Subcutaneous adipose tissue (tissue), 4 donors: ENCODE results near the gene KDM5B. TPM values are rescaled to one million over a fixed set of nuclear protein-coding genes. Genes with fewer than 3 reads are reported as not detected.

ENCODE experiments used
- total RNA-seq, 4 donors: library from RNA; depleted of rRNA; stranded (reverse); fragments of >200 nt; gene quantifications; one replicate each; pipeline ENCODE4 v1.1.0, GENCODE V29; 2016
- TF ChIP-seq, protein P1 (sequence below): fragments of 450-650 bp; IDR thresholded peaks from one replicate; pipeline ENCODE4 v1.5.1; 2016; ENCODE audit warnings: low read depth, mild to moderate bottlenecking, control low read depth, antibody characterized with exemption, moderate library complexity

KDM5B gene
- total RNA-seq, 4 donors from 2014 or later = 37.8 to 62.2 (median 48.2) TPM

DNA sequence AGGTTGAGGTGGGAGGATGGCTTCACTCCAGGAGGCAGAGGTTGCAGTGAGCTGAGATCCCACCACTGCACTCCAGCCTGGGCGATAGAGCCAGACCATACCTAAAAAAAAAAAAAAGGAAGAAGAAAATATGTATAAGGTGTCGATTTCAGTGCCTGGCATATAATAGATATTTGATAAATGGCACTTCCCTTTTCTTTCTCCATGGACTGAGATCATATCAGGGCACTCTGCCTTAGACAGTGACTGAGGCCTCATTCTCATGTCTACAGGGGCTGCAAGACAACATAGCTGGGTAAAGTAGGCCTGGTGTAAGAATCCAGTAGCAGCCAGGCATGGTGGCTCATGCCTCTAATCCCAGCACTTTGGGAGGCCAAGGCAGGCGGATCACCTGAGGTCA, 23.7 kb upstream of the KDM5B start:
- TF ChIP-seq, protein P1, sequence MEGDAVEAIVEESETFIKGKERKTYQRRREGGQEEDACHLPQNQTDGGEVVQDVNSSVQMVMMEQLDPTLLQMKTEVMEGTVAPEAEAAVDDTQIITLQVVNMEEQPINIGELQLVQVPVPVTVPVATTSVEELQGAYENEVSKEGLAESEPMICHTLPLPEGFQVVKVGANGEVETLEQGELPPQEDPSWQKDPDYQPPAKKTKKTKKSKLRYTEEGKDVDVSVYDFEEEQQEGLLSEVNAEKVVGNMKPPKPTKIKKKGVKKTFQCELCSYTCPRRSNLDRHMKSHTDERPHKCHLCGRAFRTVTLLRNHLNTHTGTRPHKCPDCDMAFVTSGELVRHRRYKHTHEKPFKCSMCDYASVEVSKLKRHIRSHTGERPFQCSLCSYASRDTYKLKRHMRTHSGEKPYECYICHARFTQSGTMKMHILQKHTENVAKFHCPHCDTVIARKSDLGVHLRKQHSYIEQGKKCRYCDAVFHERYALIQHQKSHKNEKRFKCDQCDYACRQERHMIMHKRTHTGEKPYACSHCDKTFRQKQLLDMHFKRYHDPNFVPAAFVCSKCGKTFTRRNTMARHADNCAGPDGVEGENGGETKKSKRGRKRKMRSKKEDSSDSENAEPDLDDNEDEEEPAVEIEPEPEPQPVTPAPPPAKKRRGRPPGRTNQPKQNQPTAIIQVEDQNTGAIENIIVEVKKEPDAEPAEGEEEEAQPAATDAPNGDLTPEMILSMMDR = no peak

DNA sequence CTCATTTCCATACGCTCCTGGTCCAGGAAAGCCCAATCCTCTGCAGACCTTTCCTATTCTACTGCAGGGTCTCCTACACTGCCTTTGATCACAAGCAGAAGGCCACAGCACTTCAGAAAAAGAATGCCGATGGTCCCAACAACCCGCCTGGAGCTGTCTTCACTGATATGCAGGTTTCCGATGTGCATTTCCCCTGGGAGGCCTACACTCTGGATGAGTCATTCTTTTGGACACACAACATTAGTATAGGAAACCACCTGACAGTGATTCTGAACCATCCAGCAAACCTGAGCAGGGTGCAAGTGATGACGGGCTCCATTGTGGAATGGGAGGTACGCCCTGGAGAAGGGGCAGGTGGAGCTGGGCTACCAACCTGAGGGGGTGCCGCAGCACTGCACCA, 17.5 kb upstream of the KDM5B start:
- TF ChIP-seq, protein P1 = no peak

DNA sequence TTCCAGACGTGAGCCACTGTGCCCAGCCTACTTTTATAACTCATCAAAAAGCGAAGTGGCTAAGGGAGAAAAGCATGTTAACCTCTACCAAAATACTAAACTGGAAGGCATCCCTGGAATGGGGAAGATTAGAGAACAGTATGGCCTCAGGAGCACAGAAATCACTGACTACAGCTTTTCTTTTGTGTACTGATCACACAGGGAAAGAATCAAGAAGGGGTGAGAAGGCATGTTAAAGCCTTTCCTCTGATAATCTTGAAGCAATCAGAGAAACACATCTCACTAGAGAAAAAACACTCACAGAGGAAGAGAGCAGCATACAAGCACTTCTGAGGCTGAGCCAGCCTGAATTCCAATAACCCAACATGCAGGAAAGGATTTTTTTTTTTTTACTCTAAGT, 13.2 kb upstream of the KDM5B start:
- TF ChIP-seq, protein P1 = no peak

DNA sequence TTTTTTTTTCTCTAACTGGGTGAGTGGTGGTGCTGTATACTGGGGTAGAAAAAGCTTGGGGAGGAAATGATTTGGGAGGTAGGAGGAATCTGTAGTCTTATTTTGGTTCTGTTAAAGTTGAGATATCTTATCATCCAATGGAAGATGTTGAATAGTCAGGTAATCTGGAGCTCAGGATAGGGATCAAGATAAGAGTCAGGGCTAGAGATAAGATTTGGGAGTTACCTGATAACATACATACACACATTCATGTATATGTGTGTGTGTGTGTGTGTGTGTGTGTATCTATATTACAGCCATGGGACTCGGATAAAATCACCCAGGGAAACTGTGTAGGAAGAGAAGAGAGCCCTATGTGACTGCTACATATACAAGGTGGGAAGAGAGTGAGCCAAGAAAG, 10.6 kb upstream of the KDM5B start:
- TF ChIP-seq, protein P1 = no peak

DNA sequence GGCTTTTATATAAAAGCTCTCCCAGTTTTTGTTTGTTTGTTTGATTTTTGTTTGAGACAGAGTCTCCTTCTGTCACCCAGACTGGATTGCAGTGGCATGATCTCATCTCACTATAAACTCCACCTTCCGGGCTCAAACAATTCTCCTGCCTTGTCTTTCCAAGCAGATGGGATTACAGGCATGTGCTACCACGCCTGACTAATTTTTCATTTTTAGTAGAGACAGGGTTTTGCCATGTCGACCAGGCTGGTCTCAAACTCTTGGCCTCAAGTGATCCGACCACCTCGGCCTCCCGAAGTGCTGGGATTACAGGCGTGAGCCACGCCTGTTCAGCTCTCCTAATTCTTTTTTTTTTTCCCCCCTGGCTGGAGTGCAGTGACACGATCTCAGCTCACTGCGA, 6.9 kb upstream of the KDM5B start:
- TF ChIP-seq, protein P1 = no peak

DNA sequence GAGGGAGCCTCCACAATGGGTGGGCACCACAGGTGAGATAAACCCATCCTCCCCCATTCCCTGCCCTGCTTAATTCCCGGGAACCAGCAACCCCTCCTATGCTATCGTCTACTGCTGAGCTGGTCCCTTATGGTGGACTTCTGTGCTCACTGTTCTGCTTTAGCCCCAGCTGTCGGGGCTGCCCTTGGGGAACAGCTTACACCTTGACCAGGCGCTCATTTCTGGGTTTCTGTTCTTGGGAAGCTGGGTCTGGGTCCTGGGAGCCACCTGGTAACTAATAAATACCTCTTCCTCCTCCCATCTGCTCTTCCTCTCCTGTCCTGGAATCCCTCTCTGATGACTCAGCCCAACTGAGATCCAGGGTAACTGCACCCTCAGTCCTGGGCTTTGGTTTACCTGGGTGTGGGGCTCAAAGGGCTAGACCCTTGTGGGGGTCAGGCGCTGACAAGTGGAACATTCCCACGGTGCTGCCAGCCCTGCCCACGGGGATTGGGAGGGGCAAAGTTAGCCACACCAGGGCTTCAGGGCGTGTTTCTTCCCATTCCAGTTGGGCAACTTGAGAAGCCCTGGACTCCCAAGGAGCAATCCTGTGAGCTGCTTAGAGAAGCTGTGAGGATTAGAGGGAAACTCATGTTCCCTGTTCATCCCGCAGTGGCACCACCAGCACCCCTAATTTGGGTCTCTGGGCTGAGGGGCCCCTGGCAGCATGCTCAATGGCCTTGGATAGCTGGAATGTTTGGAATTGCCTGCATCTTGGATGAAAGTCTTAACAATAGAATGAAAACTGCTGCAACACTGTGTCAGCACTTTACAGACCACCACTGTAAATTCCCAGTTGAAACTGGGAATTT, 4.2 kb upstream of the KDM5B start:
- TF ChIP-seq, protein P1 = no peak

DNA sequence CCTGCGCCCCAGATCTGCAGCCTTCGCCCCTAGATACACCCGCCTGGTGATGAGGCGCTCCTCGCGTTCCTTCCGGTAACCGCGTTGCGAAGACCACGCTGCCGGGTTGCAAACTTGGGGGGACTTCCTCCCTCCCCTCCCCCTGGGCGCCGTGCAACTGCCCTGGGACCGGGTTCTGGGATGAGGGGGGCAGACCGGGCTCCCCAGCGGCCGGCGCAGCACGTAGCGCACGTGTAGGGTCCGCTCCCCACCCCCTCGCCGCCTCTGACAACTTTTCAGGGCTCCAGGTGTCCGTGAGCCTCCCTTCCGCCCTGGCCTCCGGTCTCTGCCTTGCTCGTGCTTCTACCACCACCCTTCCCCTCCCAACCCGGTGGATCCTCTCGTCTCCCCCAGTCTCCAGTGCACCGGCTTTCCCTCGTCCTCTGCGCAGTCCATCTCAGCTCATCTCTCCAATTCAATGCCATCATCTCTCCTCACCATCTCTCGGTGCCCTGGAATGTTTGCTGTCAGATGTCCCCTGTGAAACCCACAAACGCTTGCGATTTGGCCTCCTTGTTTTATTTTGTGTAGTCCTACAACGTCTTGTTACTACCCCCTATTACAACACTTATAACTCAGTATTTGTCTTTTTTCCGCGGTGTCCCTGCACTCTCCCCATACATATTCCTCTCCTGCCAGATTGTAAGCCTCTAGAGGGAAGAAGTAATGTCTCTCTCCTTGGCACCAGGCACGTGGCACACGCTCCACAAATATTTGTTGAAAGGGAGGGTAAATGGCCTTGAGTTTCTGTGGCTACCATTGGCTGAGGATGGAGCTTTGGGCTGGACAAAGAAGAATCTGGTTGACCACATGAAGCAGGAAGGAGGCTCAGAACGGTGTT, 3.3 kb upstream of the KDM5B start:
- TF ChIP-seq, protein P1 = no peak
